Right renal cortex interstitium (tissue), 3 donors: Measurements from ENCODE around the gene BCL2L13. TPM values are rescaled to one million over a fixed set of nuclear protein-coding genes. Genes with fewer than 3 reads are reported as not detected.

Source experiments
- DNase-seq, 3 donors: peaks; one replicate each; pipeline ENCODE4 v3.0.0-alpha.2; 2013; ENCODE audit warnings: low read depth in 3 of 3, low spot score in 2 of 3
- polyA plus RNA-seq, 3 donors: library from polyadenylated mRNA; unstranded; fragments of 120-200 nt; gene quantifications; one replicate each; pipeline ENCODE4 v1.2.1, GENCODE V29; 2013; ENCODE audit not compliant: insufficient read length in 3 of 3

BCL2L13 gene
- polyA plus RNA-seq, 3 donors, result 46.3 to 52.3 (median 49.2) TPM

GRCh38 chr22:17724678-17725499 lies 86.3 kb downstream of the BCL2L13 start:
- DNase-seq, result no peak

DNA sequence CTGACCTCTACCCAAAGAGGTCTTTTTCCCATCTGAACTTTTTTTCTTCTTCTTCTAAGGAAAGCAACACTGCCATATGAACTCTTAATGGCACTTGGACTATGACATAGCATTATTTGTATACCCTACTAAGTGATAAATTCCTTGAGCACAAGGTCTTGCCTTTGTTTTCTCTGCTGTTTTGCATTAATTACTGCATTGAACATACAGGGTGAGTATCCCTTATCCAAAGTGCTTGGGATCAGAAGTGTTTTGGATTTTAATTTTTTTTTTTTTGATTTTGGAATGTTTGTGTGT lies 86.9 kb downstream of the BCL2L13 start:
- no peak for DNase-seq

DNA sequence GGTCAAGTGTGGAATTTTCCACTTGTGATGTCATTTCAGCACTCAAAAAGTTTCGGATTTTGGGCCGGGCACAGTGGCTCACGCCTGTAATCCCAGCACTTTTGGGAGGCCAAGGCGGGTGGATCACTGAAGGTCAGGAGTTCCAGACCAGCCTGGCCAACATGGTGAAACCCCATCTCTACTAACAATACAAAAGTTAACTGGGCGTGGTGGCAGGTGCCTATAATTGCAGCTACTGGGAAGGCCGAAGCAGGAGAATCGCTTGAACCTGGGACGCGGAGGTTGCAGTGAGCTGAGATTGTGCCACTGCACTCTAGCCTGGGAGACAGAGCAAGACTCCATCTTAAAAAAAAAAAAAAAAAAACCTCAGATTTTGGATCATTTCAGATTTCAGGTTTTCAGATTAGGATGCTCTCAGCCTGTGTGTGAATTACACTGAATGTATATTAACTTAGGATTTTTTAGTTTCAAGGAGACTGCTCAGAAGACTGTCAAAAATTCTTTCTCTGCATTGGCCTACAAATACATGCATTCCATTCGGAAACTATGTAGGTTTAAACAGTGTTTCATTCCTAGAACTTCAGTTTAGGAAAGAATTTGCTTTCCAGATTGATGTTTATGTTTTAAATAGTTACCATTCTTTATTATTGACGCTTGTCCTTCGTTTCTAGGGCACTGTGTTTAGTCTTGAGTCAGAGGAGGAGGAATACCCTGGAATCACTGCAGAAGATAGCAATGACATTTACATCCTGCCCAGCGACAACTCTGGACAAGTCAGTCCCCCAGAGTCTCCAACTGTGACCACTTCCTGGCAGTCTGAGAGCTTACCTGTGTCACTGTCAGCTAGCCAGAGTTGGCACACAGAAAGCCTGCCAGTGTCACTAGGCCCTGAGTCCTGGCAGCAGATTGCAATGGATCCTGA lies 87.7 kb downstream of the BCL2L13 start:
- no peak for DNase-seq

DNA sequence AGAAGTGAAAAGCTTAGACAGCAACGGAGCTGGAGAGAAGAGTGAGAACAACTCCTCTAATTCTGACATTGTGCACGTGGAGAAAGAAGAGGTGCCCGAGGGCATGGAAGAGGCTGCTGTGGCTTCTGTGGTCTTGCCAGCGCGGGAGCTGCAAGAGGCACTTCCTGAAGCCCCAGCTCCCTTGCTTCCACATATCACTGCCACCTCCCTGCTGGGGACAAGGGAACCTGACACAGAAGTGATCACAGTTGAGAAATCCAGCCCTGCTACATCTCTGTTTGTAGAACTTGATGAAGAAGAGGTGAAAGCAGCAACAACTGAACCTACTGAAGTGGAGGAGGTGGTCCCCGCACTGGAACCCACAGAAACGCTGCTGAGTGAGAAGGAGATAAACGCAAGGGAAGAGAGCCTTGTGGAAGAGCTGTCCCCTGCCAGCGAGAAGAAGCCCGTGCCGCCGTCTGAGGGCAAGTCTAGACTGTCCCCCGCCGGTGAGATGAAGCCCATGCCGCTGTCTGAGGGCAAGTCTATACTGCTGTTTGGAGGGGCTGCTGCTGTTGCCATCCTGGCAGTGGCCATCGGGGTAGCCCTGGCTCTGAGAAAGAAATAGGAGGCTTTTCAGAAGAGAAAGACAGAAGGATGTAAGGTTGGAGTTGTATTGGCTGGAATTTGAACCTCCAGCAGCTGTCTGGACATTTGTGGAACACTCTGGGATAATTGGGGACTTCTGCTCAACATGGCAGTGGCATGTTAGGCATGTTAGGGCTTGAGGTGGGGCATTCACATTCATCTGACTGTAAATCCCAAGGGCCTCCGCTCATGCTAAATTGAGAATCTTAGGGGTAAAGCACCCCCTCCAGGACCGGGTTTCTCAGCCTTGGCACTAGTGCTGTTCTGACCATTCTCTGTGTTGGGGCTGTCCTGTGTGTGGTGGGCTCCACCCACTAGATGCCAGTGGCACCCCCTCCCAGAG lies 88.7 kb downstream of the BCL2L13 start:
- no peak for DNase-seq

- DNase-seq, result no peak
Observed at GRCh38 chr22:17728786-17729185, 90.2 kb downstream of the BCL2L13 start.

DNA sequence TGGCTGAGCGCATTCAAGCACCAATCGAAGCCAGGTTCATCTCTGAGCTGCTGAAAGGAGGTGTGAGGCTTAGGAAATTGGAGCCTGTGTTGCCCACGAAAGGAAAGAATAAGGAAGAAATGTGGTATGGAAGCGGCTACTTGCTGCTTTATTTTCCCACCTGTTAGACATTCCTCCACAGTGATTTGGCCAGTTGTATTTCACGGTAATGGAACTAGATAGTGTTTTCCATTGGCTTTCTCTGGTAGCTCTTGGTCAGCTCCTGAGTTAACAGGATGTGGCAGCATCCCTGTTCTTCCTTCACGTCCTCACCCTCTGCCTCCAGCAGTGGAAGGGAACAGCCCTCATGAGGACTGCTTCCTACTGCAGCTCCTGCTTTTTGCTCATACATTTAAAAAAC lies 91.0 kb downstream of the BCL2L13 start:
- no peak for DNase-seq

- no peak for DNase-seq
Observed at GRCh38 chr22:17732251-17732854, 93.8 kb downstream of the BCL2L13 start.

GRCh38 chr22:17733466-17733865 lies 94.9 kb downstream of the BCL2L13 start:
- no peak for DNase-seq

DNA sequence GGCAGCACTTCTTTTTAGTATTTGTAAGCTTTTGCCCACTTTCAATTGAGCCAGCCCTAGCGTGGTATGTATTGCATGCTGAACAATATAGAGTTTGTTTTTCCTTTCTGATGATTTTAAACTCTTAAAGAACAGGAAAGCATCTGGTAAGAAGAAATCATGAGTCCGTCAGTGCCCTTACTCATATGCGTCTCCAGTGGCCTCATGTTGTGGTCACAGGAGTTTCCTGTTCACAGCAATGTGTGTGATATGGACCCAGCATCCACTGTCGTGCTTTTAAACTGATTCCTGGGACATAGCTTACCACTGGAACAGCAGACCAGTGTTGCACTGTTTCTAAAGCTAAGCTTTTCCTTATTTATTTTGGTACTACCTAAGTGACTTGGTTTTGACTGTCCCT lies 95.6 kb downstream of the BCL2L13 start:
- no peak for DNase-seq

DNA sequence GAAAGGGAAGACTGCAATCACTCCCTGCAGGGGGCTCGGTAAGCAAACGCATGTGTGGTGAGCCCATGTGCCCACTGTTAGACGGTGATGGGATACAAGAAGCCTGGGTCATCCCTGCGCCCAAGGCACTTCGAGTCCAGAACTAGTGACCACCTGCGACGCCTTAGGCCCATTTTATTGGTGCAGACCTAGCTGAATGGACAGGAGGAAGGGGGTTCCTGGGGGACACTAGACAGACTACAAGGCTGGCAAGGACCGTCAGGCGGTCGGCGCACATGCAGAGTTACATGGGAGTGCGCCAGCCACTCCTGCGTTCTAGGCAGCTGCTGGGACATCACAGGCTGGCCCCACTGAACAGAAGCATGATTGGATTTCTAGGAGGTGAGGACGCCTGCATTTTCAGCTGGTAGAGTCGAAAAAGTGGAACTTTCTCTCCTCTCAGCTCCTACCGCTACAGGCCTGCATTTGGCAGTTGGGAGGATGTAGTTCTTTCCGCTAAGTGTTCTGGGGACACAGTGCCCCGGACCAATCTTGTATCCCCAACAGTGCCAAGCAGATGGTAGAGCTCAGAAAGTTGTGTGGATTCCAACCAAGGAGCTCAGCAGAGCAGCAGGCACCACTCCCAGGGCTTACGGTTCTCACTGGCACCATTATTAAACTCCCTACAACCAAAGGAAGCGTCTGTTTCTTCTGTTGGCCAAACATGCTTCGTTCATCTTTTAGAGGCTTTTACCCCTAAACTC lies 100.0 kb downstream of the BCL2L13 start:
- no peak for DNase-seq

- DNase-seq, result no peak
Observed at GRCh38 chr22:17739196-17739975, 100.8 kb downstream of the BCL2L13 start.

DNA sequence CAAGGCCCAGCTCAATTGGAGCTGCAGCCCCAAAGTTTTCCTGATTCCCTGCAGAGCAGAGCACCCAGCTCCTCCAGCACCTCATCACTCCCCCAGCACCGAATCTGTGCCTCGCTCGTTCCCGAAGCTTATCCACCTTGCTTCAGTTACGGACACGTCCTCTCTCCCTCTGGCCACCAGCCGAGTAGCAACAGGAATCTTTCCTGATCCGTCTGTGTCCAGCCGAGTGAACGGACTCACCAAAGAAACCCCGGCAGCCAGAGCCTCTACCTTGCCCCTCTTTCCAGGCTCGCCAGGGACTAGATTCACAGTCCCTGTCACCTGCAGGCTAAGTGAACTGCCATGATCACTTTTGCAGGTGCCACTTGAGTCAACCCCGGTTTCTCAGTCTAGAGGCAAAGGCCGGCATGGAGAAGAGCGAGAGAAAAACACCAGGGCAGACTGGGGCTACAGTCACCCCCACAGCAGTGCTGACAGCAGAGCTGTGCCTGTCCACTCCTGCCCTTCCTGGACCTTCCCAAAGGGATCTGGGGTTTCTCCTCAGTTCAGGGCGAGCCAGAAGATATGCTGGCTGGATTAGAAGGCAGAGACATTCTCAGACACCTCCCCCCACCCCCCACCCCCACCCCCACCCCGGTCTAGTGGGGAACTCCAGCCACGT lies 103.4 kb downstream of the BCL2L13 start:
- DNase-seq, result no peak

GRCh38 chr22:17742527-17742902 lies 104.0 kb downstream of the BCL2L13 start:
- DNase-seq, result peak; percentile 29 to 63 (median 51)

- no peak for DNase-seq
Observed at GRCh38 chr22:17743661-17744411, 105.3 kb downstream of the BCL2L13 start.

- no peak for DNase-seq
Observed at GRCh38 chr22:17744430-17744829, 105.9 kb downstream of the BCL2L13 start.

DNA sequence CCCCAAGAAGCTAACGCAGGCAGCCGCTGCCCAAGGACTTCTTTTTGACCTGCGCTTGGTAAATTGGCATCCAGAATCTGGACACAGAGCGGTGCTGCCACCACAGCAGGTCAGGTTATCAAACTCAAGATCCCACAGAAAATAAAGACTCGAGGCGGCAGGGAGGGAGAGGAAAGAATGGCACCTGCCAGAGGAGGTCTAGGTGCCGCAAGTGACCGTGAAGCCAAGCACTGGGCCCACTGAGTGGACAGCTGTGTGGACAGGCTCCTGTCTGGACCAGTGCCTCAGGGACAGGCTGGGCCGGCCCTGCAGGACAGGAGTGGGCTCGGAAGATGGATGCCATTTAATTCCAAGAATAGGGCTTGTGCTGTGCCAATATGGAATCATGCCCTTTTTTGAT lies 108.4 kb downstream of the BCL2L13 start:
- DNase-seq, result no peak

- DNase-seq, result no peak
Observed at GRCh38 chr22:17748555-17749353, 110.2 kb downstream of the BCL2L13 start.
